Glomerular visceral epithelial cell (primary cell): Measurements from ENCODE around the gene NAPG.
"Not testable (repeated sequence)": the region's sequence is repeated elsewhere in the genome, so short reads cannot be mapped to it uniquely, and the experiment has no call there.

Source experiments
- DNase-seq: peaks from one replicate; pipeline ENCODE4 v3.0.0-alpha.2; 2016; ENCODE audit errors: extremely low spot score

Gene NAPG

DNA sequence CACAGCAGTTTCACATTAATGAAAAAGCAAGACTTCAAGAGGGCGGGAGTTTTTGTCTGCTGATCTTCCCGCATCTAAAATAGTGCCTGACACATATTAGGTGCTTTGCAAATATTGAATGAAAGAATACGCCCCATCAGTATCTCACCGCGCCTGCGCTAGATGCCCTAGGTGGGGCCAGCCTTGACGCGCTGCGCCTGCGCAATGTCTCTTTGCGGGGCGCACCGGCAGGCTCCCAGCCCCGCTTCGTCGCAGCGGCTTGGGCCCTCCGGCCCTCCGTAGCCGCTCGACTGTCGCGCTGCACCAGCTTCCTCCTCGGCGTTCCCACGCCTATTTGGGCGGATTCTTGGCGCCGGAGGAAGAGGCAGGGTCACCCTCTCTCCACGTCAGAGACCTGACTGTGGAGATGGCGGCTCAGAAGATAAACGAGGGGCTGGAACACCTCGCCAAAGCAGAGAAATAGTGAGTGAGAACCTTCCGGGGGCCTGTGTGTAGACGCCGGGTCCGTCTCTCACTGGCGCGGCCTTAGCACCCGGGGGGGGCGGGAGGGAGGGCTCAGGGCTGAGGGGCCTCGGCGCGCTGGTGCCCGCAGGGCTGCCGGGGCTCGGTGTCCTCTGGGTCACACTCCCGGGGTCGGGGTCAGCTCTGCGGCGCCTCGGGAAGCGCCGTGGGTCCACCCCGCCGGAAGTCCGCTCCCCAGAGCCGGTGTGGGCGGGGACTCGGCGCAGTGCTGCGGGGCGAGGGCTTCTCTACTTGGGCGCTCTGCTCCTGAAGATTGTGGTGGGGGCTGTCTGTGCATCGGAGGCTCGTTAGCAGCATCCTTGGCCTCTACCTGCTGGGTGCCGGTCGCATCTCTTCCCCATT, at the start of gene NAPG:
NAPG (plus strand) TSS at position 331 of the 864 bp plus-strand sequence; CDS start at position 407, 76 bp downstream.
- peak; percentile 93 for DNase-seq

DNA sequence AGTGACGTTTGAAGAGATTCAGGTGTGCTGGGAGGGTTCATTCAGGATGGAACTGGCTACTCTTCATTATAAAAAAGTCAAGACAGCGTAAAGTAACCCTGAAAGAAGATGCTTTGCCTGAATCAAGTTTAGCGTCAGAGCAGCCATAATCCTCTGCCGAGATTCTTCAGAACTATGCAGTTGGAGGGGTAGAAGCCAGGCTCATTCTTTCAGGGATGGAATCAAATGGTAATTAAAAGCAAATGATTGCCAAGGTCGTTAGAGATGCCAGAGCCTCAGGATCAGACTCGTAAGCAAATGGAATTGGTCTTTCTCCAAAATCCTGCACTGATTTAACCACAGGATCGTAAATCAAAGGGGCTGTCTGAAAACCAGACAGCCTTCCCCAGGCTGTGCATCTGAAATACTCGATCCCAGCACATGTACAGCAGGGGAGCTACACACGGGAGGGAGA, 49.5 kb upstream of the NAPG start:
- no peak for DNase-seq

DNA sequence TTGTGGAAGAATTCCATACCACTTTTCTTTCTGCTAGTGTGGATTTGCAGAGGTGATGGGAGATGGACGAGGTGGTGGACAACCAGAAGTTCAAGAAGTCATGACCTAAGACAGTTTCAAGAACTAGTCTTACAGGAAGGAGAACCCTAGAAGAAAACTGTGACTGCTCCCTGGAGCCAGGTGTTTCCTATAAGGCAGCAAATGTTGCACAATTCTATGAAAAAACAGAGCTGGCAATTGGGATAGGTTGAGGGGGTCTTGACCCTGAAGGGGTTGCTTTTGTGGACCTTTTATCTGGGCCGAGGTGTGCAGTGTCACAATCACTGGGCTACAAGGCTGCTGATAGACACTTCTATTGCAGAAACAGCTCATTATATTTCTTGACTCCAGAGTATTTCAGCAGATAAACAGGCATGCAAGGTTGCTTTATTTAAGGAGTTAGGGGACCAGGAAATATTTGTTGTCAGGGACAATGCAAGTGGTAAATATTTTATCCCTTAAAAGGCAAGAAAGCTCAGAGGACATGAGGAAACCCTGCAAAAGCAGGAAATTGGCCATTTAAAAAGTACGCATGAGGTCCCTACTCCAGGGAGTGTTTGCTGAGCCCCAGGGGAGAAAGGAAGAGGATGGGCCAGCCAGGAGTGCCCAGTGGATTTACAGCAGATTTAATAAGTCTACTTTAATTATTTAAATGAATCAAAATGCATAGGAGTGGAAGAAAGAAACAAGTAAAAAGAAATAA, 48.5 kb upstream of the NAPG start:
- no peak for DNase-seq

DNA sequence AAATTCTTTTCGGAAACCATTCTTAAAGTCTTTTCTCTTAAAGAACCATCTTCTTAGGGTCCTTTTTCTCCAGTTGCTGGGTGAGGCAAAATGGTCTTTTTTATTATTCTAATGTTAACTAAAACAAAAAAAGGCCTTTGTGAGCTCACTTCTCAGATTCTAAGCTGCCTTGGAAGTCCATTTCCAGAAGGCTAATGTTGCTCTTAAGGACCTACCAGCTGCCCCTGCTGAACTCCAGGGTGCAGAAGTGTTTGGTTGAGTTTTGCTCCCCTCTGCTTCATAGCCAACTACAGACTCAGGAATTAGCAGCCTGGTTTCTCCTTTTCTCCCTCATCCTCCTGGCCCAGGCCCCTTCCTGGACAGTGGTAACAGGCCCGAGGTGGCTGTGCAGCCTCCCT, 48.0 kb upstream of the NAPG start:
- no peak for DNase-seq

DNA sequence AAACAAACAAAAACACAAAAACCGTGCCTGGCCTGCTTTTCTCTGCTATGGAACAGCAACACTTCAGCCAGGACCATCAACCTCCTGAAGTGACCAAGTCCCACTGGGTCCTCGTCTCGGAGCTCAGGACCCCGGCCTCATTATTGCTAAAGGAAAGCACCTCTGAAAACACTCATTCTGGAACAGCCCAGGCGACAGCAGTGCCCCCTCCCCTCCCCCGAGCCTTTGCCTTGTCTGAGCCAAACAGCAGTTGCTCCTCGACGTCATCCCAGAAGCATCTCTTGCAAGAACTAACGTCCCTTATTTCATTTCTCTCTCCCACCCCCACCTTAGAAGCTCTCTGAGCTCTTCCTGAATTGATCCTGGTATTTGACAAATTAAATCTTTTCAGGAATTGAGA, 44.0 kb upstream of the NAPG start:
- DNase-seq: no peak

DNA sequence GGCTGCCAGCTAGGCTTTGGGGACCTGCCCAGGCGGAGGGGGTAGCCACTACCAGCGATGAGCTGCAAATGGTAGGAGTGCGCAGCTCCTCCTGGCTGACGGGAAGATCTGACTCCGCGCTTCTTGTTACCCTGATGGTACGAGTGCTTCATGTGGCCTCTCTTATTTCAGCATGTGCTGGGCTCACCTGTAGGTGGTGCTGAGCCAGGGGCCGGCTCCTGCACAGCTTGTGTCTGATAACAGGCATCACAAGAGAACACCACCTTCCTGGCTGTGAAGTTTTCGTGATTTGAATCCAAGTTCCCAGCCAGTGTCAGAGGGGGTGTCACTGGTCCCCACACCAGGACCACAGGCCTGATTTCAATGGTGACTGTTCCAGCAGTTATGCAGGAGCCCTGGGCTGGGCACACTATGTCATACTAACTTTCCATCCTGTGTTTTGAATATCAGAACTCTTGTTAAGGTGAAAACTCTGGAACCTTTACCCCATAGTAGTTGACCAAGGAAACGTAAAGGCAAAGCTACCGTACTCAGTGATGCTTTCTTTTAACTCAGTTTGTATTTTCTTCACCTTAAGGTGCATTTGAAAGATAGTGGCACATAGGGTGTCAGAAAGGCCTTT, 43.4 kb upstream of the NAPG start:
- no peak for DNase-seq

DNA sequence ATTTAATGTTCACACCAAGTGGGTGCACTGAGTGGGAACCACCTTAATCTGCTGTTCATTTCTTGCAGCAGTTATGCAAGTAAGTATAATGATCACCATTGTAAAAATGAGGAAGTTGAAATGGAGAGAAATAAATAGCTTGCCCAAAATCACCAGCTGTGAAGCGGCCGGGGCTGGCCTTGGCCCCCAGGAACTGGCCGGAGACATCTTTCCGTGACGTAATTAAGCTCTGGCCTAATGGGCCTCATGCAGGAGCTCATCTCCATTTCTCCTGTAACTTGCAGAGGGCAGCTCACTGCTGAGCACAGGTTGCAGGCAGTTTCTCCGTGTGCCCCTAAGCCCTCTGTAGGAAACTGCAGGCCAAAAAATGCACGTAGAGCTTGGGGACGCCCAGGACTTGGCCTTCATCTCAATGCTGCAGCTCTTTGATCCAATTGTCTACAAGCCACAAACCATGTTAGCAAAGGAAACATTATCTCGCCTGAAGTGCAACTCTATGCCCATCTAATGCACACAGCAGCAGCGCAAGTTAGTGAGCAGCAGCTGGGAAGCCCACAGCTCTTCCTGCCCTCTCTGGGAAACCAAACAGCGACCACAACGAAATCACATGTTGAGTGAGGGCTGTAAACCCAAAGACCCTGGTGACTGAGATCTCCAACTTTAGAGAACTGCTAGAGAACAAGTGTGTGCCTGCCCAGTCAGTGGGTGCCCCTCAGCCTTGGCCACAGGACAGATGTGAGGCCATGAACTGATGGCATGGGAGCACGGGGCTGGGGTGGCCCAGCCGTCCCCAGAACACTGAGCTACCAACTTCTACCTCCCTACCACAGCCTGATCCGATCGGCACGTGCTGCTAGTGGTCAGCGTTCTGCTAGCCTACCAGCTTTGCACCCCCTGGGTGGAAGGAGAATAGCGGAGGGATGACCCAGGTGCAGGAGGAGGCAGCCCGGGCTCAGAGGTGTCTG, 42.6 kb upstream of the NAPG start:
- DNase-seq: no peak

DNA sequence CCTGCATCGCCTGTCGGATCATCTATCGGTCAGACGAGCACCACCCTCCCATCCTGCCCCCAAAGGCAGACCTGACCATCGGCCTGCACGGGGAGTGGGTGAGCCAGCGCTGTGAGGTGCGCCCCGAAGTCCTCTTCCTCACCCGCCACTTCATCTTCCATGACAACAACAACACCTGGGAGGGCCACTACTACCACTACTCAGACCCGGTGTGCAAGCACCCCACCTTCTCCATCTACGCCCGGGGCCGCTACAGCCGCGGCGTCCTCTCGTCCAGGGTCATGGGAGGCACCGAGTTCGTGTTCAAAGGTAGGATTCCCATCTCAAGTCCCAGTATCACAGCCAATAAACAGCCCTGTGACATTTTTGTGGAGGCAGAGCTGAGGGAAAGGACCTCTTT, 40.4 kb upstream of the NAPG start:
- DNase-seq: no peak

DNA sequence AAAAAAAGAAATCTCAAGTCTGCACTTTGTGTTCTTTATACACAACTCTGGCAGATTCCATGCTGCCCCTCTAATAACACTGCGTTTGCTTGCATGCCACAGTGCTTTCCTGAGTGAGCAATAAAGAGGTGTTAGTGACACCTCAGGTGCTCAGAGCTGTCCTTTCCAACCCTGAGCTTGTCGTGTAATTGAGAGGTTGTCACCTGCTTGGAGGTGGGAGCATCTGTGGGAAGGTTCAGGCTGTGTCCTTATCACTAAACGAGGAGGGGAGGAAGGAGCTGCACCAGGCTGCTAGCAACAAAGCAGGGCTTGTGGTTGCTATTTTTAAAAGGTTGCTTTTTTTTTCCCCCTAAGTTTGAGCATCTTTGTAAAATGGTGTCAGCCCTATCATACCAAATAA, 39.5 kb upstream of the NAPG start:
- no peak for DNase-seq

DNA sequence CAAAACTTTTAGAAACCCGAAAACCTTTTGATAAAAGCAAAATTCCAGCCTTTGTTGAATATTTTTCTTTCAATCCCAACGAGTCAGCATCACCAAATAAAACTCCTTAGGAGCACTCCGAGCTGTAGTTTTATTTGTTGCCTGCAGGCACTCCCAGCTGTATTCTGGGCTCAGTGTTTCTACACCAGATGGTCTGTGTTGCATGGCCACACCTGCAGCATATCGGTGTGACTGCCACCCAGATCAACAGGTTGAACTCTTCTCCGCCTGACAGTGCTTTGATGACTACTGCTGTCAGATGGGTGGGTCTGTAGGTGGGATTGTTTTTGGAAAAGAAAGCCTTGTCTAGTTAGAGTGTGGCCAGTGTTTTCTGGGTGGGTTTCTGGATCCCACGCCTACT, 38.7 kb upstream of the NAPG start:
- DNase-seq: no peak

DNA sequence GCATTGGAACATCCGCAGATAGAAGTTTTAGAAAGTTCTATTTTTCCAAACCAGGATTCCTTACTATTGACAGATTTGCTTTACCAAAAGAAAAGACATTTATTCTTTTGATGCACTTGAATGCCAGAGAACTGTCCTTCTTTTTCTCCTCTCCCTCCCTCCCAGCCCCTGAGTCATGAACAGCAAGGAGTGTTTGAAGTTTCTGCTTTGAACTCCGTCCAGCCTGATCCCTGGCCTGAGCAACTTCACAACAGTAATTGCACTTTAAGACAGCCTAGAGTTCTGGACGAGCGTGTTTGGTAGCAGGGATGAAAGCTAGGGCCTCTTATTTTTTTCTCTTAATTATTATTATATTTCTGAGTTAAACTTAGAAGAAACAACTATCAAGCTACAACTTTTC, 37.8 kb upstream of the NAPG start:
- DNase-seq: no peak

DNA sequence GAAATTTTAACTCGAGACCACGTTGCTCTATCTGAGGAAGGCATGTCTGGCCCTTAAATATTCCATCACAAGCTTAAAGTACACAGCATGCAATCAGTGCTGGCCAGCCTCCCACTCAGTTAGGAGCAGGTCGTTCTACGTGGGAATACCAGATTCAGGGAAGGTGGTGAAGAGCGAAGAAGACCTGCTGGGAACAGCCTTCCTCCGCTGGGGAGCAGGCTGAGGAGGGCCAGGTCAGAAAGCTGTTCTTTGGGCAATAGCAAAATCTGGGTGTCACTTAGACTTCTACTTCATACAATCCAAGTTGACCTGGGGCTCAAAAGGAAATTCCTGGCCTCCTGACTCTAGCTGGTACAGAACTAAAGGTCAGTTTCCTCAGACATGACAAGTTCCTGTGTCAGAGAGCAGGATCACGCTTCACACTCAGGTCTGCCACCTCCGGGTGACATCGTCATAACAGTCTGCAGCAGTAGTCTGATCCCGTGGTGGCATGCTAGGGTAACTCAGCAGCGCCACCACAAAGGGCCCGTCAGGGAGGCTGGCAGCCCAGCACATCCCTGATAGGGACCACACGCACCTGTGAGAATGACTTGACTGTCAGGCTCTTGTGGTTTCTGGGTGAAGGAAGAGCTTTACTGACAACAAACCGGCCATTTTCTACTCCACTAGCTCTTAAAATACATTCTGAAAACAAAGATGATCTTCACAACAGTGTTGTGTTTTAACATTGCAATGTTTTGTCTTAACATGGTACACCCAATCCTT, 35.2 kb upstream of the NAPG start:
- DNase-seq: no peak

DNA sequence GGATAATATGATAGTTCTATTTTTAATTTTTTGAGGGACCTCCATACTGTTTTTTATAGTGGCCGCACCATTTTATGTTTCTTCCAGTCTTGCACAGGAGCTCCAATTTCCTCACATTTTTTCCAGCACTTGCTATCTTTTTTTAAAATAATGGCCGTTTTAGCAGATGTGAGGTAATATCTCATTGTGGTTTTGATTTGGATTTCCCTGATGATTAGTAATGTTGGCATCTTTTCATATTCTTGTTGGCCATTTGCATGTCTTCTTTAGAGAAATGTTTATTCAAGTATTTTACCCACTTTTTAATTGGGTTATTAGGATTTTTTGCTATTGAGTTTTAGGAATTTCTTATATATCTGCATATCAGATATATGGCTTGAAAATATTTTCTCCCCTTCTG, 29.9 kb upstream of the NAPG start:
- no peak for DNase-seq

DNA sequence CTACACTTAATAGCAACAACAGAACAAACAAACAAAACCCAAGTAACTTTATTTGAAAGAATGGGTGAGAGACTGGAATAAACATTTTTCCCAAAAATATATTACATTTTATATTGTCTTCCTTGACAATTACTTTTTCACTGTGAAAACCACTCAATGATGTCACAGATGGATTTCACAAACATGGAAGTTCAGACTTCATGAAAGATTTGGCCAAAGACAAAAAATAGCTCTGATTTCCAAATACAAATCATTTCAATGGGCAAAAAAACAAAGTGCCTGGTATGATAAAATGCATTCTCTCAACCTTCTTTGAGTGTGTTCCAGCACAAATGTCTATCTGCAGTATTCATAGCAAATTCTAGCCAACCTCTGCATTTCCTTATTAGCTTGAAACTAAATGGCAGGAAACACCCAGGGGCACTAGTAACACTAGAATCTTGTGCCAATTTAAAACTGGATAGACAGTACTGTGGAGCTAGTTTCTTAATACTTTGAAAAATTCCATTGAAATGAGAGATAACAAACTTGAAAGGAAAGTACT, 28.5 kb upstream of the NAPG start:
- DNase-seq: no peak

DNA sequence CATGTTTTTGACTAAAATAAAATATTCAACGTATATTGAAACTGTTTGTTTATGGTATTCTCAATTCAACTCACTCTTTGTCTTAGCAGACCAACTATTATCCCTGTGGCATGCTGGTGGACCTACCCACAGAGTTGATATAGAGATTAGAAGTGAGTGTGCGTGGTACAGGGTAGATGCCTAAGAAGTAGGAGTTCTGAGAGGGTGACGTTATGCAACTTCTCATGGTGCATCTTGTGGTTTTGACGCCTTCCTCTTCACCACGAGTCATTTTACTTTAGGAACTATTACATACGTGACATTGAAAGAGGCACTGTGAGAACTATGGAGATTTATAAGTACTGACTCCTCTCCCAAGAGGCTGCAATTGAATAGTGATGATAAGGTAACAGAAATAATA, 26.6 kb upstream of the NAPG start:
- no peak for DNase-seq

DNA sequence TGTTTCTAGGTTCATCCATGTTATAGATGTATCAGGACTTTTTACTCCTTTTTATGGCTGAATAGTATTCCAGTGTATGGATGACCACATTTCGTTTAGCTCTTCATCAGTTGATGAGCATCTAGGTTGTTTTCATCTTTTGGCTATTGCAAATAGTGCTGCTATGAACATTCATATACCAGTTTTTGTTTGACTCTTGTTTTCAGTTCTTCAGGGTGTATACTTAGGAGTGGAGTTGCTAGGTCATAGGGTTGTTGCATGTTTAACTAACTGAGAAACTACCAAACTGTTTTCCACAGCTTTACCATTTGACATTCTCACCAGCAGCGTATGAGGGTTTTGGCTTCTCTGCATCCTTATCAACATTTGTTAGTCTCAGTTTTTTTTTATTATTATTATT, 25.8 kb upstream of the NAPG start:
- DNase-seq: no peak

DNA sequence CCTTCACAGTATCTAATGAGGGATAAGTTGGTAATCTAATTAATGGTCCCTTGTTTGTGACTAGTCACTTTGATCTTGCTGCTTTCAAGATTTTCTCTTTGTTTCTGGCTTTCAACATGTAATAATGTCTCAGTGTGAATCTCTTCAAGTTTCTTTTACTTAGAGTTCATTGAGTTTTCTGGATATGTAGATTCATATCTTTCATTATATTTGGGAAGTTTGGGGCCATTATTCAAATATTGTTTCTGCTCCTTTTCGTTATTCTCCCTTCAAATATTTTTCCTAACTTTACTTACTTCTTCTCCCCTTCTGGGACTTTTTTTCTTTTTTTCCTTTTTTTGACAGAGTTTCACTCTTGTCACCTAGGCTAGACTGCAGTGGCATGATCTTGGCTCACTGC, 21.1 kb upstream of the NAPG start:
- no peak for DNase-seq

DNA sequence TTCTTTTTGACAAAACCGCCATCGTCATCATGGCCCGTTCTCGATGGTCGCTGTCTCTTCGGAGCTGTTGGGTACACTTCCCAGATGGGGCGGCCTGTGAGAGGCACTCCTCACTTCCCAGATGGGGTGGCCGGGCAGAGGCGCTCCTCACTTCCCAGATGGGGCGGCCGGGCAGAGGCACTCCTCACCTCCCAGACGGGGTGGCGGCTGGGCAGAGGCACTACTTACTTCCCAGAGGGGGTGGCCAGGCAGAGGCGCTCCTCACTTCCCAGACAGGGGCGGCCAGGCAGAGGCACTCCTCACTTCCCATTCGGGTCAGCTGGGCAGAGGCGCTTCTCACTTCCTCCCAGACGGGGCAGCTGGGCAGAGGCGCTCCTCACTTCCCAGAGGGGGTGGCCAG, 19.9 kb upstream of the NAPG start:
- not testable (repeated sequence) for DNase-seq

DNA sequence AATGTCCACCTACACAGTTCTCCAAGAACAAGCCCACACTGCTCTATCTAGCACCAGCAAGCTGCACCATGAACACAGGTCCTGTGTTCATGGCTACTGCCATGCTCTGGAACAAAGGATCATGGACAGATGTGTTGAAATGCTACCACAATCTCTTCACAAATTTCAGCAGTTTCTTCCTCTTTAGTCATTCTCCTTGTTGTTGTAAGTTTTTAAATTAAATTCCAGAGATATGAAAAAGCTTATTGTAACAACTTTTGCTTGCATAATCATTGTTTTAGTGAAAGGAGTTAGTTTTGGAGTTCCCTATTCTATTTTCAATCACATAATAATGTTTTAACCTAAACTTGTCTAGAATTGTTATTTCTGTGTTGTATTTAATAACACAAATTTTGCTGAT, 17.2 kb upstream of the NAPG start:
- no peak for DNase-seq

DNA sequence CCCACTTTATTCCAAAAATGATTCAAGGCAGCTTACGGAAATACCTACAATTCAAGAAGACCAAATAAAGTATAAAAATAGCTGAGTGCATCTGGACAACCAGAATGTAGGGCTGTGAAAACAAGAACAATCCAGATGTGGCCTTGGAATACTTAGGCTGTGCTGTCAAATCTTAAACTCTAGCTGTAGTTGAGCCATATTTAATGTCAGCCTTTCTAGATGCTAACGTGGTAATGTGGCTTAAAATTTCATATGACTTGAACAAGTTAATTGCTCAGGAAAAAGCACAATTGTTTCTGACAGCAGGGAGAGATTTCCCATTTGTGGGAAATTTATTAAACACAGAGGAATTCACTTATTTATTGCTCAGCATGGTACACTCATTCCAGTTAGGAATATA, 14.6 kb upstream of the NAPG start:
- no peak for DNase-seq

DNA sequence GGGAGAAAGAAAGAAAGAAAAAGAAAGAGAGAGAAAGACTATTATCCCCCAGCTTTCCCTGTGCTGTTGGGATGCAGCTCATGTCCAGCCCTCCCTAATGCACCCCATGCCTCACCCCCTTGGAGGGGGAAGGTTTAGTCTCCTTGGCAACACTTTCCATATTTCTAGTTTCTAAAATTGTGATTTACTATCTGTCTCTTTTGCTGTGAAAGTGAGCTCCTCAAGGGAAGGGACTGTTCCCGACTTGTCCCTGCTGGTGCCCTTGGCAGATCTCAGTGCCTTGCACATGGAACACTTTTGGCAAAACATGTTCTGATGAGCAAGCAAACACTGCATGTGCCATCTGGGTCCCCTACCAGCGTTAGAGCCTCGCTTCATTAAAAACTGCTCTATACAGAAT, 11.7 kb upstream of the NAPG start:
- no peak for DNase-seq
